HG02678 (cell line): Measurements from ENCODE around the gene SMIM35.

Source experiments
- ATAC-seq: cut with Tn5 transposase; IDR thresholded peaks from one replicate; pipeline ENCODE4 v1.9.1; 2021; ENCODE audit warnings: mild to moderate bottlenecking, moderate library complexity; ENCODE audit not compliant: unreplicated experiment

The SMIM35 gene

DNA sequence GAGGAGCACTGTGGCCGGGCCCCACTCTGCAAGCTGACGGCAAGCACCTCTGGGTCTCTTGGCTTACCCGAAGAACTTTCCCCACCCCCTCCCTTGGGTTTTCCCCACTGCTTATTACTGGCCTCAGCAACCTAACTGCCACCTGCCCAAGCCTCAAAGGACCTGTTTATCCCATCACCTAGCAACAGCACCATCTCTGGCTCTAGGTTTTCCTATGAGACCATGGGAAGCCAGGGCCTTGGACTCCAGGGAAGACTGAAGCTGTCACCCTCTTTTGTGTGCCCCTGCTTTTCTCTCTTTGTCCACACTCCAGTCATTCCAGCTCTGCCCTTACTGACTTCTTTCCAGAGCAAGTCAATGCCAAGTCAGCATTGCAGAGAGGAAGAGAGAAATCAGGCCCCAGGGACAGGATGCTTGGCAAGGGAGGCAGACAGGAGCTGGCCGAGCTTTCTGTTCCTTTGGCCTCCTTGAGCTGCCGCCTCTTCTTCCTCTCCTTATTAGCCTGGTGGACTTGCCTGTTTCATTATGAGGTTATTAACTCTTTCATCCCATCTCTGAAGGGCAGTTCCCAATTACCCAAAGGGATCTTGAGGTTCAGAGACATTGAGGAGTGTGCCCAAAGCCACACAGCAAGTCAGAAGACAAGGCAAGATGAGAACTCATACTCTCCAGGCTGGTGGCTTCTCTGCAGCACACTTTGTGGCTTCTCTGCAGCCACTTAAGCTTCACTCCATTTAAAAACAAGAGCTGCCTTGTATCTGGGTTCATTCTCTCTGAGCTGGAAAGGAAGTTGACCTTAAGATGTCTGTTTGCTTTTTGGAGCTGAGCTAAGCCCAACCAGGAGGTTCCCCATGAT is at the start of gene SMIM35:
SMIM35 (minus strand) TSS at position 51 of the 856 bp plus-strand sequence. CDS start 206 bp downstream, outside the sequence.
- no peak for ATAC-seq

DNA sequence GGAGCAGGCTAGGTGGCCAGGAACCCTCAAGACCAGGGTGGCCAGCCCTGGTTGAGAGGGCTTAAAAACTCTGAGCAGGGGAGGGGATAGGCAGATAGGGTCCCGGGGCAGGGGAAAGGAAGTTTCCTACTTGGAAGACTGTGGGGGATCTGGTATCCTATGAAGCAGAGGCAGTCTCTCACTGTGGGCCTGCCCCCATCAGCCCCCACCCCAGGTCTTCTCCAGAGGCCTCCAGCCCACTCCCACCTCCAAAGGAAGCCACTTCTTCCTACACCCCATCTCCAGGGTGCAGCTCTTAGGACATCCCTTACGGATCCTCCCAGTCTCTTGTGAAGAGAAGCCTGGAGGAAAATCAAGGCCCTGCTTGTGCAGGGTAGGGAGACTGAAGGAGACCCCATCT is 49.6 kb upstream of the SMIM35 start:
- ATAC-seq = no peak

DNA sequence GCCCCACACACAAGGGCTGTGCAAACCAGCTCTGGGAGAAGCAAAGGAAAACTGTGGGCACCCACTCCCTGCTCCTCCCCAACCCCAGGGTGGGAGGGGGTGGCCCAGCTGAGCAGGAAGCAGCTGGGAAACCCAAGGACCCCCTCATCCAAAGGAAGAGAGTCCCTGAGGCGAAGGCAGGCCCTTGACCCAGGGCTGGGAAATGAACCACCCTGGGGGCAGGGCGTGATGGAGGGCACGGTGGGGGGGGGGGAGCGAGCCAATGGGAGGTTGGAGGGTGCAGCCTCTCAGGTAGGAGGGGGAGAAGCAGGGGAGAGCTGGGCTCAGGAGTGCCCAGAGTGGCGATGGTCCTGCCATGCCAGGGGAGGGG is 49.0 kb upstream of the SMIM35 start:
- no peak for ATAC-seq

DNA sequence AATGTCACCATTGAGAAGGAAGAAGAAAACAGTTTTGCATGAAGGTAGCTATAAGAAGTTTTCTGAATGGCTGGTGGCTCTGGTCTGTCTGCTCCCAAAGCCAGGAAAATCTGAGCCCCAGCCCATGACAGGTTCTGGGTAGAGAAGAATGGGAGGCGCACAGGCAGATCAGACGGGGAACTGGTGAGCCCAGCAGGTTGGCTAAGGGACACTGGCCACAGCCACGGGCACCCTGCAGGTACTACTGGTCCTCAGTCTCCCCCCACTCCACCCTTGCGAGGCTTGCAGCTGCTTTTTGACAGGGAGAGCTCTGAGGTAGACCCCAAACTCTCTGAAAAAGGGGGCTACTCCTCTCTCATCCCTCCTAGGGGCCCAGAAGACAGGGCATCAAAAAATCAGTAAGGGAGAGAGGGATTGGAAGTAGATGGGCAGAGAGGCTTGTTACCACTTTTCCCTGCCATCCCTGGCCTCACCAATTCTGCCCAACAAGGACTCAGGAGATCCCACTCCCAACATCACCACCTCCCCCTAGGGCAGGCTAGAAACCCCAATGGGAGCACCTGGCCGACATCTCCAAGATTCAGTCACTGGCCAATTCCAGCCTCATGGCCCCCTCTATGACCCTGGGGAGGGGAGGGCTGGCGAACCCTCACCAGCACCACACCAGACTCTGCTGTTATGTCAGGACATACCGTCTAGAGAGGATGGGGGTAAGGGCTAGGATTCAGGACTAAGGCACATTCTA is 48.5 kb upstream of the SMIM35 start:
- no peak for ATAC-seq

DNA sequence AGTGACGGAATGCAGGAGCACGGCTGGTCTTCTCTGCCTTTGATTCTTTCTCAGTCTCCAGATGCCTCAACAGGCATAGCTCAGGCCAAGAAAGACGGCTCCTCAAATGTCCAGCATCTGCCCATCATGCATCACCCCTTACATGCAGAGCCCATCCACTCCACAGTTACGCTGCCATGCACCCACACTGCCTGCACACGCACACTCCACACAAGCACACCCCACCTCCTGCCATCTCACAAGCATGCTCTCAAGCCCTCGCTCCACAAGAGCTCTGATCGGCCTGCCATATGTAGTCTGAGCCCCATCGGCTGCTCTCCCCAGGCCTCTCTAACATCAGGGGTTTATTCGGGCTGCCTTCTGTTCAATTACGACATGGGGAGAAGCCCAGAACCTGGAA is 47.1 kb upstream of the SMIM35 start:
- no peak for ATAC-seq

DNA sequence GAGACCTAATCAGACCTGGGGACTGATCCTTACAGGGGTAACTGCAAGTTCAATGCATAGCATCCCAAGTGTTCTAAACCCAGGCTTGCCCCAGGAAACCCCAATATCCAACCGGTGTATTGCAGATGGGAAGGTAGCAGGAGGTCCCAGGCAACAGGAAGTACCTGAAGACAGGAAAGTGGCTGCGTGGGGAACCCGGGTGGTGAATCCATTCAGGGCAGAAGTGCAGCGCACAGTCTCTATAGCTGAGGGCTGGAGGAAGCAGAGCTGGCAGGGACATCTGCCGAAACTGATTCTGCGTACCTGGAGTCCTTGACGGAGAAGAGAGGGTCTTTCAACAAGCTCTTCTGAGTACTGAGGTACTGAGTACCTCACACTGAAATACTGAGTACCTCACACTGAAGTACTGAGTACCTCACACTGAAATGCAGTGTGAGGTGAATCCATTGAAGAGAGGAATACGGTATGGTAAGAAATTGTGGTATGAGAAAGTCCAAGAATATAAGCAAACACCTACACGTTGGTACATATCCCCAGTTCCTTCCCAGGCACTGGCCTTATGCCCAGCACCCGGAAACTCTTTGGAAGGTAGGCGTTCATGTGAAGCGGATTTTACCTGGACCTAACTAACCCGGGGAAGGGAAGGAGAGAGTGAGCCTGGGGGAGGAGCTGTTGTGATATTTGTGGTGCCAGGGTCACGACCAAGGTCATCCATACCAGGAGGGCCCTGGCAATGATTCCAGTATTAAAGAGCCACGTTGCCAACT is 45.8 kb upstream of the SMIM35 start:
- no peak for ATAC-seq

DNA sequence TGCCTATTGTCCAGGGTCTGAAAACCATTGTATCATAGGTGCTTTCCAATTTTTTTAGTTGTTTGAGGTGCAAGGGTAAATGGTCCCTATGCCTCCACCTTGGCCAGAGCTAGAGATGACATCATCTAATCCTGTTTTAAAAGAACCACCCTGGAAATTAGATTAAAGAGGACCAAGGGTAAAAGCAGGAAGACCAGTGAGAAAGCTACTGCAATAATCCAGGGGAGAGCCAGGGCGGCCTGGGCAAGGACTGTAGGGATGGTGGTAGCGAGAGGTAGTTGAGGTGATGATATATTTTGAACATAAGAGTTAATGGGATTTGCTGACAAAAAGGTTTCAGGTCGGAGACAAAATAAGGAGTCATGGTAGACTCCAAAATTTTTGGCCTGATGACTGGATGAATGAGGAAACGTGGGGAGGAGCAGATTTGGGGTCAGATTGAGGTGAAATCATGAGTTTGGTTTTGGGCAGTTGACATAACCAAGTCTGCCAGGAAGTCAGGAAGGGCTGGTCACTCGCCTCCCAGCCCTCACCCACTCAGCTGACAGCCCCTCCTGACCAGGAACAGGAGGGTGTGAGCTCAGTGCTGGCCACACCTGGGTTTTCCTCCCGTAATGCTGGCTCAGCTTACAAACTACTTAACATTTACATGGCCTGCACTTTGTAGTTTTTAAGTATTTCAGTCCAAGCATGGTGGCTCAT is 42.9 kb upstream of the SMIM35 start:
- no peak for ATAC-seq

DNA sequence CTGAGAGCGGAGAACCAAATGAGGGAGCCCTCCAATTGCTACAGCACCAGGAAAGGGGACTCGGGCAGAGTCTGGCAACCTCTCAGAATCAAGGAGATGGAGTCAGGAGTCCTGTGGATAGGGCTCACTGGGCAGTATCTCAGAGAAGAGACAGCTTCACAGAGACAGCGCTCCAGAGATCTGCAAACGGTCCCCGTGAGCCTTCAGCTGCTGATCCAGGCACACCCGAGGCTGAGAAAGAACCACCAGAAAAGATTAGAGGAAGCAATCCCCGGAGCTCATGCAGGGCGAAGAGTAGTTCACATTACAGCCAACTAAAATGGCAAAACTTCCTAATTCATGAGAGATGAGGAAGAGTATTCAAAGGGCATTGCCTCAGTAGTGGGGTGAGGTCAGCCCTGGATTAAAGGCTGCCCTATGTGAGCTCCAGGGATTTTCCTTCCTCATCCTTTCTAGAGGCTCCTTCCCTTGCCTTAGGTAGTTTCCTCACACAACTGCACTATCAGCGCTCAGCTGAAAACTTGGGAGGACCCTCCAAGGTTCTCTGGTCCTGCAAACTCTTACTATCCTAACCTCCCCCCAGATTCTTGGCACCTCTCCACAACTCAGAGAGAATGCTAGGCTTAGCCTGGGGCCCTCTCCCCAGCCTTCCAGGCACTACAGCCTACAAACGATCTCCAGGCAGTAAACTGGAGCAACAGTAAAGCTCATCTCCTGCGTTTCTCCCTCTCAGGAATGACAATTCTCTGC is 42.1 kb upstream of the SMIM35 start:
- ATAC-seq = no peak

DNA sequence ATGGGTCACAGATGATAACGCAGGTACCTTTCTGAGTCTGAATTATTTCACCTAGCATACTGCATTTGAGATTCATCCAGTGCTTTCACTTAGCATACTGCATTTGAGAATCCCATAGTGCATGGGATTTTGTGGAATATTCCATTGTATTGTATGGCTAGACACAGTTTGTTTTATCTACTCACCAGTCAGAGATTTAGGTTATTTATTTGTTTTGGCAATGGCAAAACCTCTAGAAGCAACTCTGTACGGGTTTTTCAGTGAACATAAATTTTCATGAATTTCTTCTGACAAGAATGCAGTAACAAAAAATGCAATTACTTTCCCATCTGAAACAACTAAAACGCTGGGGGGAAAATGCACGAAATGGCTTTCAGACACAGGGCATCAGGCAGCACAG is 41.5 kb upstream of the SMIM35 start:
- no peak for ATAC-seq

DNA sequence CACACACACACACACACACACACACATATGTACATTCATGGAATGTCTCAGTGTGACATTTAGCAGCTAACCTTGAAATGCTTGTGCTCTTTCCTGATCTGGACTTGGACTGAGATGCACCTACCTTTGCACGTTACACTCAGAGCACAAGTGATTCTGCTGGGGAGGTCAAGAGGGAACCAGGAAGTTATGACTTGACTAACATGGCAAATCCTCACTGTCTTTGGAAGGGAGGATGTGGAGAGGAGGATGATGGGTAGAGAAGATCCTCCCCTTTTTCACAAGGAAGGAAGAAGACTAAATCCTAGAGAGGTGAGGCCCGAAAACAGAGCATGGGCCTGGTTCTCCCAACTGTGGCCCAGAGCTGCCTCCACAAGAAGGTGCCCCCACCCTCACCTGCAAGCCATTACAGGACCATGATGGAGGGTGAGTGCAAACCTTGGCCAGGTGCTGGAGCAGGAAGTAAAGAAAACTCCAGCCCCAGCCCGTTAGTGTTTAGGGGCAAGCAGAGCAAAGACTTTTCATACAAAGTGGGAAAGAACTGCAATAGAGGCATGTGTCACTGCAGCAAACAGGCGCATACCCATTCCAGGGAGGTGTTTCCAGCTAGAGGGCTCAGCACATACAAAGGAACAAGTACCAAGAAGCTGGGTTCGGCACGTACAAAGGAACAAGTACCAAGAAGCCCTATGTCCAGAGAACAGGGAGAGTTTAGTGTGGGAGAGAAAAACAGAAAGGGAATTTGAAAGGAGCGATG is 39.5 kb upstream of the SMIM35 start:
- no peak for ATAC-seq

DNA sequence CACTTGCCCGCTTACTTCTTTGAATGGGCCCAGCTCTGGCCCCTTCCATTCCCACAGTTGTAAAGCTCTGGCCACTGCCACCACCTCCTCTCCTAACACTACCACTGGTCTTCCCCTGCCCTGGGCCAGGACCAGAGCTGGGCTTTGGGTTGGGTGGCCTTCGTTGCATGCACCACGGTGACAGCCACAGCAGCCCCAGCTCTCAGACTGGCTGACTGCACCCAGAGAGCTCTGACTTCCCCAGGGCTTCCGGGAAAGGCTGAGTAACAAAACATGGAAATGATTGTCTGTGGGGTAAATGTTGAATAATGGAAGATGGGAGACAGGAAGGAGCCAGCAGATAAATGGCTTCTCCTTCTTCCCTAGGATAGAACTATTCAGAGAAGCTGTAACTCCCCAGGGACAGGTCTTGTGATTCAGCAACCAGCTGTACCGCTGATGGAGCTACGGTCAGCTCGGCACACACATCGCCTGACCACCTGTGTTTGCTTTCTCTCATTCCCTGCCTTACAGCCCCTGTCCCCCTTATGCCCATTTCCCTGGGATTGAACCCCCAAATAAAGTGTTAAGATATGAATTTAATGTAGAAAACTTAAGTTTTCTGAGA is 38.3 kb upstream of the SMIM35 start:
- no peak for ATAC-seq

DNA sequence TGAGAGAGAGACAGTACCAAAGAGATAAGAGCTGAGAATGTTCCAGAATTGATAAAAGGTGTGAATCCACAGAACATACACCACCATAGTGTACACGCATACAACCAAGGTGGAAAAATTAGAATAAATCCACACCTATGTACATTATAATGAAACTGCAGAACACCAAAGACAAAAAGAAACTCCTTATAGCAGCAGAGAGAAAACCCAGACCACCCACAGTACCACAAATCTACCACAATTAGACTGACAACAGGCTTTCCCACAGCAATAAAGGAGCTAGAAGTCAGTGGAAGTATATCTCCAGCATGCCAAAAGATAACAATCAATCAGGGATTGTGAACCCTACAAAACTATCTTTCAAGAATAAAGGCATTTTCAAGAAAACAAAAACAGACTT is 34.0 kb upstream of the SMIM35 start:
- no peak for ATAC-seq

DNA sequence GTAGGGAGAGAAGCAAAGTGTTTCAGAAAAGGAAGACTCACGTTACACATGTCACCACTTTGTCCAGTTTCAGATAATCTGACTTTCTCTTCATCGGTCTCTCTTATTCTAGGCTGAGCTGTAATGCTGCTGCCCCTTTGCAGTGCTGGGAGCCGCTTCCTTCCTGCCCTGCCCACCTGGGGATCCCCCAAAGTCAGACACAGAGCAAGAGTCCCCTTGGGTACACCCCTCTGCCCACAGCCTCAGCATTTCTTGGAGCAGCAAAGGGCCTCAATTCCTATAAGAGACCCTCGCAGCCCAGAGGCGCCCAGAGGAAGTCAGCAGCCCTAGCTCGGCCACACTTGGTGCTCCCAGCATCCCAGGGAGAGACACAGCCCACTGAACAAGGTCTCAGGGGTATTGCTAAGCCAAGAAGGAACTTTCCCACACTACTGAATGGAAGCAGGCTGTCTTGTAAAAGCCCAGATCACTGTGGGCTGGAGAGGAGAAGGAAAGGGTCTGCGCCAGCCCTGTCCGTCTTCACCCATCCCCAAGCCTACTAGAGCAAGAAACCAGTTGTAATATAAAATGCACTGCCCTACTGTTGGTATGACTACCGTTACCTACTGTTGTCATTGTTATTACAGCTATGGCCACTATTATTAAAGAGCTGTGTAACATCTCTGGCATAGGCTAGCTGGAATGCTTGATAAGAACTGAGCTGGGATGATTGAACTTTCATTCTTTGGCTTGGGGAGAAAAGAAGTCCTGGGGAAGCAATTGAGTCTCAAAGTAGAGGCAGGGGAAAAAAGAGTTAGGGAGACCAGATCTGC is 31.2 kb upstream of the SMIM35 start:
- no peak for ATAC-seq

DNA sequence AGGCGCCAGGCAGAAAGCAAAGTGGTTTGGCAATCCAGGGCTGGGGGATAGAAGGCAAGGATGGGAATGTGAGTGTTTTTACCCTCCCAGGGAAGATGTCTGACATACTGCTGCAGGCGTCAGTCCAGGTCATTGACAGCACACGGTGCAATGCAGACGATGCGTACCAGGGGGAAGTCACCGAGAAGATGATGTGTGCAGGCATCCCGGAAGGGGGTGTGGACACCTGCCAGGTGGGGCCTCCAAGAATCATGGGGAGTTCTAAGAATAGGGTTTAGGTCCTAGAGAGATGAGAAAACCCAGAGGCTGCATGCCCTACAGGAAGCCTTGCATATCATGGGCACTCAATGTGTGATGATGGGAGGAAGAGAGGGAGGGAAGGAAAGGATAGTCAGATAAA is 28.3 kb upstream of the SMIM35 start:
- no peak for ATAC-seq

DNA sequence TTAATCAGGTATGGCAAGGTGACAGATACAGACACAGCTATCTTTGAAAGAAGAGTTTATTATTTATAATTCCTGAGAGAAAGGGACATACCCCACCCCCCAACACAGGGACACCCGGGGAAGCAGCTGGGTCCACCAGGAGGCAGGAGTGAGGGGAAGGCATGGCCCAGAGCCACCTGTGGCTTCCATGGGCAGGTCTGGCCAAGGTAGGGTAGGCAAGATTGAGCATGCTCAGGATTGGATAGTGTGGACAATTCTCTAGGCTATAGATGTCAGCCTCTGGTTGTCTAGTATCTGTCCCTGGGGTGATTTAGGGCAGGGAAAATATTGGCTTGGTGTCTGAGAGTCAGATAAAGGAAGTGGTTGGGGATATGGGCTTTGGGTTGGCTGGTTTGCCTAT is 27.5 kb upstream of the SMIM35 start:
- no peak for ATAC-seq

DNA sequence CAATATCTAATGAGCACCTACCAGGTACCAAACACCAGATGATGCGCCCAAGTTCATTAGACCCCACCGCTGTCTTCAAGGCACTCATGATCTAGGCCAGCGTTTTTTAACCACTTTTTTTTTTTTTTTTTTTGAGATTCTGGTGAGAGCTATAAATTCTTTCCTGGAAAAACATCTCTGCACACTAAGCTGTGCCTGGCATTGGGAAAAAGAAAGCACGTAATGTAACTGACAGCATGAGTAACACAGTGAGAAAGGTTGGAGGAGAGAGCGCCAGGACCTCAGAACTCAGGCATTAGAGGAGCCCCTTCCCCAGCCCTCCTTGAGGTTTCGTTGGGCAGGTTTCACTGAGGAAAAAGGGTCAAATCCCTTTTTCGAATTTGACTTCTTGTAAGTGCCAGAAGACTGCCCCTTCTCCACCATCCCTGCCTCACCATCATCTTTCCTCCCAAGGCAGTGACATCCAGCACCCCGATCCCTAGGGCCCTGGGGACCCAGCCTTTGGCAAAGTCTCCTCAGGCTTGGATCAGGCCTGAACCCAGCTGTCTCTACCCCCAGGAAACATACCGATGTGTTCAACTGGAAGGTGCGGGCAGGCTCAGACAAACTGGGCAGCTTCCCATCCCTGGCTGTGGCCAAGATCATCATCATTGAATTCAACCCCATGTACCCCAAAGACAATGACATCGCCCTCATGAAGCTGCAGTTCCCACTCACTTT is 26.1 kb upstream of the SMIM35 start:
- ATAC-seq = no peak

DNA sequence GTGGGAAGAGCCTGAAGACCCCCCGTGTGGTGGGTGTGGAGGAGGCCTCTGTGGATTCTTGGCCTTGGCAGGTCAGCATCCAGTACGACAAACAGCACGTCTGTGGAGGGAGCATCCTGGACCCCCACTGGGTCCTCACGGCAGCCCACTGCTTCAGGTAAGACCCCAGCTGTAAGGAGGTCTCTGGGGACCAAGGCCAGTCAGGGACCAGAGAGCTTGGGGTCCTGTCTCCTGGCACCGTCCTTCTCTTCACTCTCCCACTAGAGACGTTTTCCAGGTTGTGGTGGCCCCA is 24.9 kb upstream of the SMIM35 start:
- no peak for ATAC-seq
